GM04503 (cell line): ENCODE measurements around the gene CPSF3.

Experiments used
- DNase-seq: peaks from one replicate; pipeline ENCODE4 v3.0.0-alpha.2; 2012; ENCODE audit warnings: low read depth

The CPSF3 gene

GRCh38 chr2:9518163-9518562 lies 94.7 kb downstream of the CPSF3 start:
- no peak for DNase-seq

DNA sequence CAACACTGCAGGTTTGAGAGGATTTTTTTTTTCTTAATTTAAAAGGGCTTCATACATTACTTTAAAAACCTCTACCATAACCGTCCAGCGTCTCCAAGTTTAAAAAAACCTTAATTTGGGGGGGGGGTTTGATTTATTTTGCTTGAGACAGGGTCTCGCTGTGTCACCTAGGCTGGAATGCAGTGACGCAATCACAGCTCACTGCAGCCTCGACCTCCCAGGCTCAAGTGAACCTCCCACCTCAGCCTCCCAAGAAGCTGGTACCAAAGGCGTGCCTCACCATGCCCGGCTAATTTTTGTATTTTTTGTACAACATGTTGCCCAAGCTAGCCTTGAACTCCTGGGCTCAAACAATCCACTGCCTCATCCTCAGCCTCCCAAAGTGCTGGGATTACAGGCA lies 95.3 kb downstream of the CPSF3 start:
- DNase-seq = no peak

DNA sequence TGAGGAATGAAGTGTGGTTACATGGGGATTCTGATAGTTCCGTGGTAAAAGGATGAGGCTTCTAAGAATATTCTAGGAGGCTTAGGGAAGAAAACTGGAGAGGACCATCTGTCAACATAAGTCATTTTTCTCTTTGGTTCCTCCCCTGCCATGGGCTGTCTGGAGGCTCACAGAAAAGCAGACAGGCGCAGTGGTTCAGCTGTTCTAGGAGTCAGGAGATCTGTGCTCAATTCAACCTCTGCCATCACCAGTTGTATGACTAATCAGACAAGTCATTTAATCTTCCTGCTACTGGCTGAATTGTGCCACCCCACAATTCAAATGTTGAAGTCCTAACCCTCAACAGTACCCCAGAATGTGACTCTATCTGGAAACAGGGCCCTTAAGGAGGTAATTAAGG lies 95.8 kb downstream of the CPSF3 start:
- no peak for DNase-seq
